ENCODE measurements around the gene MED19.
A peak's percentile ranks its signal among the peaks of the same experiment; 100 is the strongest.
"Not testable (repeated sequence)": the region's sequence is repeated elsewhere in the genome, so short reads cannot be mapped to it uniquely, and the experiment has no call there.

MED19 gene

DNA sequence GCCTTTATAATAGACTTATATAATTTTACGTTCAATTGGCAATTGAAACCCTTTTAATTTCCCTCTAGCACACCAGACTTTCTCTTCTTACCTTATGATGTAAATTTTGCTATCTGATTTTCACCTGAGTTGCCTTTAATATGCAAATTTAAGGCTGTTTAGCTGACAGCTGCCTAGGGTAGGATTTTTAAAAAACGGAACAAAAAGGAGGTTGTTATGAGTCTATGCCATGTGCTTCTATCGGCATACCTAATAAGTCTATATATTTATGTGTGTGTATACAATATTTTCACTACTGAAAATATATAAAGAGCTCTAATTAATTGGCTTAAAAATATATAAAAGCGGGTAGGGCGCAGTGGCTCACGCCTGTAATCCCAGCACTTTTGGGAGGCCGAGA is 17.5 kb upstream of the MED19 start:
- no peak for DNase-seq (ENCODE audit: low read depth)
- no peak overlapping the region for H3K4me3 ChIP-seq (ENCODE audit: low read depth, low read length)
- TF ChIP-seq, protein P1, sequence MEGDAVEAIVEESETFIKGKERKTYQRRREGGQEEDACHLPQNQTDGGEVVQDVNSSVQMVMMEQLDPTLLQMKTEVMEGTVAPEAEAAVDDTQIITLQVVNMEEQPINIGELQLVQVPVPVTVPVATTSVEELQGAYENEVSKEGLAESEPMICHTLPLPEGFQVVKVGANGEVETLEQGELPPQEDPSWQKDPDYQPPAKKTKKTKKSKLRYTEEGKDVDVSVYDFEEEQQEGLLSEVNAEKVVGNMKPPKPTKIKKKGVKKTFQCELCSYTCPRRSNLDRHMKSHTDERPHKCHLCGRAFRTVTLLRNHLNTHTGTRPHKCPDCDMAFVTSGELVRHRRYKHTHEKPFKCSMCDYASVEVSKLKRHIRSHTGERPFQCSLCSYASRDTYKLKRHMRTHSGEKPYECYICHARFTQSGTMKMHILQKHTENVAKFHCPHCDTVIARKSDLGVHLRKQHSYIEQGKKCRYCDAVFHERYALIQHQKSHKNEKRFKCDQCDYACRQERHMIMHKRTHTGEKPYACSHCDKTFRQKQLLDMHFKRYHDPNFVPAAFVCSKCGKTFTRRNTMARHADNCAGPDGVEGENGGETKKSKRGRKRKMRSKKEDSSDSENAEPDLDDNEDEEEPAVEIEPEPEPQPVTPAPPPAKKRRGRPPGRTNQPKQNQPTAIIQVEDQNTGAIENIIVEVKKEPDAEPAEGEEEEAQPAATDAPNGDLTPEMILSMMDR (IDR thresholded peaks at IDR 0.05; ENCODE audit: control insufficient read depth, extremely low read depth, insufficient read depth), result no peak

DNA sequence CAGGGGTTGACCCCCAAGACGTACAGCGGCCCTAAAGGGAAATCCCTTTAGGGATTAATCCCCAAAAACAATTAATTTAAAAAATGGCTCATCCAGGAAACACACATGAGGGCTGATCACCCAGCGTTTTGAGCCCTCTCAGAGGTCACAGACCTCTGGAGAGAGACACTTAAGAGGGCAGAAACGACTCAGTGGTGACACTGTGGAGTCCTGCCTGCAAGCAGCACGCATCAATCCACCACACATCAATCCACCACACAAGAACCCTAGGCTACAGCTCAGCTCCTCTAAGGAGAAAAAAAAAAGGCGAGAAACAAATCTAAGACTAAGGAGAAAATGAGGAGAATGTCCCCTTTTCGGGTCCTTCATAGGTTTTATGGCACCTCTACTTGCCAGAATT is 16.8 kb upstream of the MED19 start:
- no peak for DNase-seq (ENCODE audit: low read depth)
- no peak overlapping the region for H3K4me3 ChIP-seq (ENCODE audit: low read depth, low read length)
- TF ChIP-seq, protein P1 (IDR thresholded peaks at IDR 0.05; ENCODE audit: control insufficient read depth, extremely low read depth, insufficient read depth), result no peak

DNA sequence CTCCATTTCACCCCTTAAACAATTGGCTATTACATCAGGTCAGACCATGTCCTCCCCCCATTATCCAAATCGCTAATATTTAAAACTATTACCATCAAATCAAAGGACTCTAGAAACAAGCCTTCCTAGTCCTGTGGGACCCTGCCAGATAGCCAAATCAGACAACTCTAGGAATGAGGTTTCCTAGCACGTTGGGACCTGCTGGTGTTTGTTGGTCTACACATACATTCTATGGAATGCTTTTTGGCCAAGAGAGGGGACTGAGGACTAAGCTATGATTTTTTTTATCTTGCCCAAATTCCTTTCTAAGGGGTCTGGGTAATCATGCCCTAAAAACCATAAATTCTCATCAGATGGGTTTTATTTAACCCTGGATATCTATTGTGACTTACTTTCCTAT is 15.2 kb upstream of the MED19 start:
- no peak overlapping the region for H3K4me3 ChIP-seq (ENCODE audit: low read depth, low read length)
- TF ChIP-seq, protein P1 (IDR thresholded peaks at IDR 0.05; ENCODE audit: control insufficient read depth, extremely low read depth, insufficient read depth), result no peak
- no peak for DNase-seq (ENCODE audit: low read depth)

- not testable (repeated sequence) for H3K4me3 ChIP-seq (ENCODE audit: low read depth, low read length)
Observed at GRCh38 chr11:57716726-57717125, 4.7 kb upstream of the MED19 start.

DNA sequence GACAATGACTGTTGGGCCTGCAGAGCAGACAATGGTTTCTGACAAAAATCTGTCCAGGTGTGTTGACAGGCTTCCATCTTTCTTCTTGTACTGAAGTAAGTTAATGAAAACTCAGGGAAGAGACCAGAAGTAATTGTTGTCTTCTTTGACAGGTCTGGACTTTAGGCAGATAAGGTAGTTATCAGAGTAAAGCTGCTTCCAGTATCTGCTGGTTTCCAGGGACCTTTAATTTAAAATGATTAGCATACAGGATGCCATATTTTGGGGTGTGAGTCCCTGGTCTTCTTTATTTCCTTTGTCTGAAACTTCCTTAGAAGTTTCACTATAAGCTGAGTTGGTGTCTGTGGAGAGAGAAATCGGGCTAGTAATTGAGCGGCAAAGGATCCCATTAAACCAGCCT is 1.8 kb upstream of the MED19 start:
- peak overlapping the region; percentile 79 for H3K4me3 ChIP-seq (ENCODE audit: low read depth, low read length)
- no peak for DNase-seq (ENCODE audit: low read depth)
- TF ChIP-seq, protein P1 (IDR thresholded peaks at IDR 0.05; ENCODE audit: control insufficient read depth, extremely low read depth, insufficient read depth), result no peak

More at GRCh38 chr11:57716726-57717125, 4.7 kb upstream of the MED19 start:
- DNase-seq (ENCODE audit: low read depth), result not testable (repeated sequence)

- DNase-seq (ENCODE audit: low read depth), result peak; percentile 100
- H3K4me3 ChIP-seq (ENCODE audit: low read depth, low read length), result peak within 1 kb of the TSS; percentile 79
- TF ChIP-seq, protein P1 (IDR thresholded peaks at IDR 0.05; ENCODE audit: control insufficient read depth, extremely low read depth, insufficient read depth), result no peak
Observed at GRCh38 chr11:57712256-57713150, 488 bp upstream of the MED19 start, which contains the start of gene TMX2. Gene TMX2 (plus strand): TSS chr11:57712593. CDS start chr11:57712619, 26 bp downstream.

DNA sequence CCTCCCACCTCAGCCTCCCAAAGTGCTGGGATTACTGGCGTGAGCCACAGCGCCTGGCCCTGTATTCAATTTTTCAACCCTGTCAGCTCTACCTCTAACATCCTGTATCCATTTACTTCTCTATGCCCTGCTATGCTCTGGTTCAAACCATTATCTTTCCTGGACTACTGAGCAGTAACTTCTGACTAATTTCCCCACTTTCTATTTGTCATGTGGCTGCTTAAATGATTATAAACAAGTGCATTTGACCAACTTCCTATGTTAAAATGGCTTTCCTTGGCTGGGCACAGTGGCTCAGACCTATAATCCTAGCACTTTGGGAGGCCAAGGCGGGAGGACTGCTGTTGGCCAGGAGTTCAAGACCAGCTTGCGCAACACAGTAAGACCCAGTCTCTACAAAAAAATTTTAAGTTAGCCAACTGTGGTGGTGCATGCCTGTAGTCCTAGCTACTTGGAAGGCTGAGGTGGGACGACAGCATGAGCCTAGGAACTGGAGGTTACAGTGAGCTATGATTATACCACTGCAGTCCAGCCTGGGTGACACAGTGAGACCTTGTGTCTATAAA is 2.1 kb downstream of the MED19 start:
- TF ChIP-seq, protein P1 (IDR thresholded peaks at IDR 0.05; ENCODE audit: control insufficient read depth, extremely low read depth, insufficient read depth), result no peak

DNA sequence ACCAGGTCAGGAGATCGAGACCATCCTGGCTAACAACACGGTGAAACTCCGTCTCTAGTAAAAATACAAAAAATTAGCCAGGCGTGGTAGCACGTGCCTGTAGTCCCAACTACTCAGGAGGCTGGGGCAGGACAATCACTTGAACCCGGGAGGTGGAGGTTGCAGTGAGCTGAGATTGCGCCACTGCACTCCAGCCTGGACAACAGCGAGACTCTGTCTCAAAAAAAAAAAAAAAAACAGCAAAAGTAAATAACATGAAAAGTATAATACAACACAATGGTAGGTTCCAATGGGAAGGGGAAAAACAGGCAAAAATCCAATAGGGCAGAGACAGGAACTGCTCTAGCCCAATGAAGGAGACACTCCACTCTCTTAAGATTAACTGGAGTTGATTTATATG is 6.6 kb downstream of the MED19 start:
- H3K4me3 ChIP-seq (ENCODE audit: low read depth, low read length); DNase-seq (ENCODE audit: low read depth): not testable (repeated sequence)

More for the DNA sequence above, 2.1 kb downstream of the MED19 start:
- no peak overlapping the region for H3K4me3 ChIP-seq (ENCODE audit: low read depth, low read length)
- DNase-seq (ENCODE audit: low read depth), result no peak

All from LNCaP clone FGC (cell line).